GM10266 (cell line): ENCODE measurements around the gene ERF.

ENCODE experiments used
- DNase-seq: peaks from one replicate; pipeline ENCODE4 v3.0.0; 2012; ENCODE audit errors: extremely low spot score
- CTCF ChIP-seq: IDR thresholded peaks from 2 replicates; pipeline ENCODE4 v1.5.1; 2012; ENCODE audit warnings: mild to moderate bottlenecking, low read depth; ENCODE audit not compliant: control insufficient read depth, insufficient read depth; ENCODE audit errors: missing control alignments

The ERF gene

GRCh38 chr19:42279155-42279901 lies 24.4 kb upstream of the ERF start:
- no peak for DNase-seq
- TF ChIP-seq CTCF = no peak

GRCh38 chr19:42278452-42279154 lies 23.7 kb upstream of the ERF start:
- no peak for DNase-seq
- no peak for TF ChIP-seq CTCF

- no peak for DNase-seq
- TF ChIP-seq CTCF = no peak
Observed at GRCh38 chr19:42277821-42278451, 23.0 kb upstream of the ERF start.

GRCh38 chr19:42276821-42277220 lies 21.9 kb upstream of the ERF start:
- no peak for DNase-seq
- TF ChIP-seq CTCF = no peak

- no peak for TF ChIP-seq CTCF
Observed at GRCh38 chr19:42276284-42276683, 21.4 kb upstream of the ERF start.

GRCh38 chr19:42275517-42275916 lies 20.6 kb upstream of the ERF start:
- TF ChIP-seq CTCF = no peak
- no peak for DNase-seq

More at GRCh38 chr19:42276284-42276683, 21.4 kb upstream of the ERF start:
- no peak for DNase-seq
